IgD-negative memory B cell (primary cell): Measurements from ENCODE around the gene HNF4A. TPM values are rescaled to one million over a fixed set of nuclear protein-coding genes. Genes with fewer than 3 reads are reported as not detected.
"Not testable (repeated sequence)": the region's sequence is repeated elsewhere in the genome, so short reads cannot be mapped to it uniquely, and the experiment has no call there.

Source experiments
- H3K27ac Mint-ChIP-seq, 3 donors: one replicate each; pipeline ENCODE4 v1.8.0; 2020 to 2022; ENCODE audit warnings: mild to moderate bottlenecking in 3 of 3, mixed read lengths in 3 of 3, moderate library complexity in 1 of 3
- H3K27me3 Mint-ChIP-seq: one replicate; pipeline ENCODE4 v1.8.0; 2021; ENCODE audit warnings: mixed read lengths
- H3K36me3 Mint-ChIP-seq: one replicate; pipeline ENCODE4 v1.8.0; 2020; ENCODE audit warnings: mild to moderate bottlenecking, mixed read lengths
- H3K4me1 Mint-ChIP-seq, 3 donors: one replicate each; pipeline ENCODE4 v1.8.0; 2020 to 2022; ENCODE audit warnings: mixed read lengths in 3 of 3, mild to moderate bottlenecking in 1 of 3
- H3K4me3 Mint-ChIP-seq, 4 donors: one replicate each; pipeline ENCODE4 v1.8.0; 2020 to 2022; ENCODE audit warnings: mild to moderate bottlenecking in 4 of 4, mixed read lengths in 4 of 4, moderate library complexity in 3 of 4
- H3K9me3 Mint-ChIP-seq, 3 donors: one replicate each; pipeline ENCODE4 v1.8.0; 2020 to 2021; ENCODE audit warnings: mixed read lengths in 3 of 3, mild to moderate bottlenecking in 1 of 3
- polyA plus RNA-seq: library from polyadenylated mRNA; unstranded; fragments of 300-500 nt; fragmentation: Illumina TruSeq; gene quantifications from one replicate; pipeline ENCODE4 v1.2.3, GENCODE V29; 2021

The HNF4A gene
- polyA plus RNA-seq, 1 donor from 2014 or later, result not detected

DNA sequence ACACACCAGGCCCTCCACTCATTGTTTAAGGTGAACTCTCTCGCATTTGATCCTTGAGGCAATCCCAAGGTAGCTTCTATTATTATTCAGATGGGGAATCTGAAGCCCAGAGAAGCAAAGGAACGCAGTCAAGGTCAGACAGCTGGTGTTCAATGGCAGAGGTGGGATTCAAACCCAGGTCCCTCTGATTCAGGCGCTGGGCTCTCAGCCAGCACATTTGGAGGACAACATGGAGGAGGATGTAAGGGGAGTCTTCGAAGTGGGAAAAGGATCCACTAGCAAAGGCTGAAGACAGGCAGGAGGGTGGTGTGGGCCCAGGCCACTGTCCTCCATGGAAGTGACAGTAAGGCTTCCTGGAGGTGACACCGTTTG lies 106.3 kb downstream of the HNF4A start:
- peaks cover 0 to 1% (median 0%) of the 10 kb centered on the region in 3 donors for H3K9me3 Mint-ChIP-seq
- H3K36me3 Mint-ChIP-seq, result no peaks in the 10 kb centered on the region
- no peak overlapping the region for H3K27ac Mint-ChIP-seq
- H3K27me3 Mint-ChIP-seq, result peaks cover 5% of the 10 kb centered on the region
- no peak overlapping the region for H3K4me3 Mint-ChIP-seq
- H3K4me1 Mint-ChIP-seq, result no peaks in the 10 kb centered on the region

DNA sequence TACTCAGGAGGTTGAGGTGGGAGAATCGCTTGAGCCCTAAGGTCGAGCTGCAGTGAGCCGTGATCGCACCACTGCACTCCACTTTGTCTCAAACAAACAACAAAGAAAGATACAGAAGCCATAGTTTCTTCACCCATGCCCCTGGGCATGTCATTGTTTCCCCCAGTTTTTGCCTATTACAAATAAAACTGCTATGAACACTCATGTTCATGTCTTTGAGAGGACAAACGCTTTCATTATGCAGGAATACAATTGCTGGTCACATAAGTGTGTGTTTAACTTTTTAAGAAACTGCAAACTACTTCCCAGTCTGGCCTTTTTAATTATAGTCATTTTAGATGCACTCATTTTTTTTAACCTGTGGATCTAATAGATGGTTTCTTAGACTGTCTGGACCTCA lies 108.0 kb downstream of the HNF4A start:
- Mint-ChIP-seq H3K36me3 (no peaks in the 10 kb centered on the region), H3K27ac (no peak overlapping the region), H3K4me1 (no peaks in the 10 kb centered on the region), H3K27me3 (peaks cover 5% of the 10 kb centered on the region), H3K4me3 (no peak overlapping the region), H3K9me3 (peaks cover 0 to 1% (median 0%) of the 10 kb centered on the region in 3 donors)

DNA sequence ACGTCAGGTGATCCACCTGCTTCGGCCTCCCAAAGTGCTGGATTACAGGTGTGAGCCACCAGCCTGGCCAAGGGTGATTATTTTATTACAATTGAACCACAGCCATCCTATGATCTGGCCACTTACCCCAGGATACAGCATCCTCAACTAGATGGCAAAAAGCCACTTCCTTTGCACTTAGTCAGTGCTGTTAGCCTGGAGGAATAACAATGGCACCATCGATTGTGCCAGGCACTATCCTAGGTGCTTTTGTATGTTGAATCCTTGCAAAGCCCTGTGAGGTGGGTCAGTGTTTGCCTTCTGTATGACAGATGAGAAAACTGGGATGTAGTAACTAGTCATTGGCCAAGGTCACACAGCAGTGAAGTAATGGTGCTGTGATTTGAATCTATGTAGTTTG lies 109.0 kb downstream of the HNF4A start:
- H3K27me3 Mint-ChIP-seq, result peaks cover 5% of the 10 kb centered on the region
- no peaks in the 10 kb centered on the region for H3K4me1 Mint-ChIP-seq
- peaks cover 0 to 1% (median 1%) of the 10 kb centered on the region in 3 donors for H3K9me3 Mint-ChIP-seq
- H3K36me3 Mint-ChIP-seq, result no peaks in the 10 kb centered on the region
- H3K4me3 Mint-ChIP-seq, result no peak overlapping the region
- H3K27ac Mint-ChIP-seq, result no peak overlapping the region

DNA sequence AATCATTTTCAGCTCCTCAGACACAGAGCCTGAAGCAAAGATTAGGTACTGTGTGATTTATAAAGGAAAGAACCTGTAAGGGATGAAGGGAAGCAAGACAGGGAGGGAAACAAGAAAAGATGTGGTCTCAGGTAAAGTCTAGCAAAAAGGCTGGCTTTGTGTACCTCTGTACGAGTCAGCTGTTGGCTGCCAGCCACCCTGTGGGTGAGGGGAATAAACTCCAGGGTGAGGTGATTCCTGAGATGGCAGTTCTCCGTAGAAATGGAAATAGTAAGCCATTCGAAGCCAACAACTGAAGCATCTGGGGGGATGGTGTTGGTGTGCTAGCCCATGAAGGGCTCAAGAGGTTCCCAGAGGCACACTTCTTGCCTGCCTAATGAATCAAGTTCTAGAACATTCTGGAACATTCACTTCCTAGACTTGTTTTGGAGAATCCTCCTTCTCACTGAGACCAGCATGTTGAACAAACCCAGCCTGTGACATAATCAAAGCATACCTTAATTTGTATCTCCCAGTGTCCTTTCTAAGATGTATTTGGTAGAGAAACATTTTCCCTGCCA lies 109.6 kb downstream of the HNF4A start:
- Mint-ChIP-seq H3K4me3 (no peak overlapping the region), H3K9me3 (peaks cover 0 to 1% (median 1%) of the 10 kb centered on the region in 3 donors)

DNA sequence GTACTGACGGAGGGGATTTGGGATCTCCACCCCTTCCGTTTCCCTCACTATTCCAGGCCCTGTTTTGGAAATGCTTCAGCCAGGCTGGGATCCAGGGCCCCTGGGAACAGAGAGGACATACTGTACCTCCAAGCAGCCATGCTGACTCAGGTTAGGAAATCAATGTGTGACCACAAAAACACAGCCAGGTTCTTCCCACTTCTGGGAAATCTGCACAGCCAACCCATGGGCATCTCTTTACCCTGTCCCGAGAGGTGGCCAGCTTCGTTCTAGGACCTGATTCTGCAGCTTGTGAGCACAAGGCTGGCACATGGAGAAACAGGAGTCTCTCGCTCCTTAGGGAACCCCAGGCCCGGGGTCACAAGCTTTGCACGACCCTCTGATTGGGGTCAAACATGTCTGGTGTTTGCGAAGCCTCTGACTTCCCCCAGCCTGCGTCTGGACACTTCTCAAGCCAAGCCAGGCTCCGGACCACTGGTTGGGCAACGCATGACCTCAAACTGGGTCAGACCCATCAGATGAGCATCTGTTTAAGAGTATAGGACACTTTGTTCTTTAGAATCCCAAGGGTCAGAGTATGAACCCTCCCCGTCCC lies 111.9 kb downstream of the HNF4A start:
- H3K4me3 Mint-ChIP-seq, result no peak overlapping the region
- H3K27me3 Mint-ChIP-seq, result peaks cover 9% of the 10 kb centered on the region
- H3K36me3 Mint-ChIP-seq, result no peaks in the 10 kb centered on the region
- H3K9me3 Mint-ChIP-seq, result peaks cover 0 to 1% (median 0%) of the 10 kb centered on the region in 3 donors
- no peaks in the 10 kb centered on the region for H3K4me1 Mint-ChIP-seq
- H3K27ac Mint-ChIP-seq, result no peak overlapping the region

More for the DNA sequence above, 109.6 kb downstream of the HNF4A start:
- Mint-ChIP-seq H3K27me3 (peaks cover 5% of the 10 kb centered on the region), H3K27ac (no peak overlapping the region), H3K36me3 (no peaks in the 10 kb centered on the region), H3K4me1 (no peaks in the 10 kb centered on the region)

DNA sequence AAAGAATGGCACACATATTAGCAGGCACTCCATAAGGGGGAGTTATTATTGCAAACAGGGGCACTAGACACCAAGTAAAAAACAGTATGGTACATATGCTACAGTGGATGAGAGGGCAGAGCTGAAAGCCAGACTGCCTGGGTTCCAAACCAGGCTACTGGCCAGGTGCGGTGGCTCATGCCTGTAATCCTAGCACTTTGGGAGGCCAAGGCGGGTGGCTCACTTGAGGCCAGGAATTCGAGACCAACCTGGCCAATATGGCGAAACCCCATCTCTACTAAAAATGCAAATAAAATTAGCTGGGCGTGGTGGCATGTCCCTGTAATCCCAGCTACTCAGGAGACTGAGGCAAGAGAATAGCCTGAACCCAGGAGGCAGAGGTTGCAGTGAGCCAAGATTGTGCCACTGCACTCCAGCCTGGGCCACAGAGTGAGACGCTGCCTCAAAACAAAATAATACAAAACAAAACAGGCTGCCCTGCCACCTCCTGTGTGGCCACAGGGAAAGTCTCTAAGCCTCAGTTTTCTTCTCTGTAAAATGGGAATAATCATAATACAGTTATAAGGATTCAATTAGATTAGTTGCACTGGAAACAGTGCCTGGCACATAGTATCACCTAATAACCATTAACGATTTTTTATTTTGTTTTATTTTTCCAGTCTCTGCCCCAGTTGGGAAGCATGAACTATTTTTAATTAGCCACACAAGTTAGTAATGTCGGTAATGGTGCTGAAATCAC lies 112.7 kb downstream of the HNF4A start:
- Mint-ChIP-seq H3K4me3 (no peak overlapping the region), H3K27me3 (peaks cover 9% of the 10 kb centered on the region), H3K4me1 (no peaks in the 10 kb centered on the region), H3K27ac (no peak overlapping the region), H3K9me3 (peaks cover 0 to 1% (median 0%) of the 10 kb centered on the region in 3 donors), H3K36me3 (no peaks in the 10 kb centered on the region)

DNA sequence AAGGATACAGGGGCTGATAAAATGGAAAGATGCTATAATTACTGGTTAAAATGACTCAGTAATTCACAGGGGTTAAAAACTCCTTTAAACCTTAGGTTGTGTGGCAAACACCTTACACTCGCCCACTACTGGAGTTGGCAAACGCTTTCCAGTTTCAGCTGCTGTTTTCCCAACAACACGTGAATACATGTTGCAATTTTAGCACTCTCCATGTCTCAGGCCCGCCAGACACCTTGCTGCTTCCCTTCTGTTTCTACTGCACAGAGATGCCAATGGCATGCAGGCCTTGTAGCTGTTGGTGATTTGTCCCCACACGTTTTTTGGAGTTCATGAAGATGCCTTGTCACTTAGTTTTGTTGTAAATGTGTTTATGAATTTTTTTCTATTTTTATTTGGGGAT lies 114.8 kb downstream of the HNF4A start:
- Mint-ChIP-seq H3K9me3 (peaks cover 0 to 1% (median 0%) of the 10 kb centered on the region in 3 donors), H3K4me3 (no peak overlapping the region), H3K36me3 (no peaks in the 10 kb centered on the region), H3K27me3 (peaks cover 9% of the 10 kb centered on the region), H3K4me1 (peaks cover 2 to 4% (median 4%) of the 10 kb centered on the region in 3 donors), H3K27ac (no peak overlapping the region)

DNA sequence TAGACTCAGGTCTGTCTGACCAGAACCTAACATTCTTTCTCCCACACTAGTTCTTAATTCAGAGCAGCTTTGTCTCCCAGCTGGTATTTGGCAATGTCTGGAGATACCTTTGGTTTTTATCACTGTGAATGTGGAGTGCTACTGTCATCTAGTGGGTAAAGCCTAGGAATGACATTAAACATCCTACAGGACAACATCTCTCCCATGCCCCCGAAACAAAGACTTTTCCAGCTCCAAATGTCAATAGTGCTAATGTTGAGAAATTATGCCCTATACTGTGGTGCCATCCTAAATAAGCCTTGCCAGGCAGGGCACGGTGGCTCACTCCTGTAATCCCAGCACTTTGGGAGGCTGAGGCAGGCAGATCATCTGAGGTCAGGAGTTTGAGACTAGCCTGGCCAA lies 116.0 kb downstream of the HNF4A start:
- H3K27me3 Mint-ChIP-seq, result peaks cover 6% of the 10 kb centered on the region
- H3K27ac Mint-ChIP-seq, result no peak overlapping the region
- H3K4me1 Mint-ChIP-seq, result peaks cover 4 to 13% (median 12%) of the 10 kb centered on the region in 3 donors
- peak overlapping the region in 1 of 4 donors; percentile 50 for H3K4me3 Mint-ChIP-seq
- H3K9me3 Mint-ChIP-seq, result peaks cover 0 to 1% (median 0%) of the 10 kb centered on the region in 3 donors
- no peaks in the 10 kb centered on the region for H3K36me3 Mint-ChIP-seq

DNA sequence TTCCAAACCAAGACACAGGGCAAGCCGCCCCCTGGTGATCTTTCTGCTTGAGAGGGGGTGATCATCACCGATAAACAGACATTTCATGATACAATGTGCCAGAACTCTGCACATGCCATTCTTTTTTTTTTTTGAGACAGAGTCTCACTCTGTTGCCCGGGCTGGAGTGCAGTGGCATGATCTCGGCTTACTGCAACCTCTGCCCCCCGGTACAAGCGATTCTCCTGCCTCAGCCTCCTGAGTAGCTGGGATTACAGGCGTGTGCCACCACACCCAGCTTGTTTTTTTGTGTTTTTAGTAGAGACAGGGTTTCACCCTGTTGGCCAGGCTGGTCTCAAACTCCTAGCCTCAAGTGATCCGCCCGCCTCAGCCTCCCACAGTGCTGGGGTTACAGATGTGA lies 116.8 kb downstream of the HNF4A start:
- H3K9me3 Mint-ChIP-seq, H3K27ac Mint-ChIP-seq, H3K36me3 Mint-ChIP-seq, H3K27me3 Mint-ChIP-seq: not testable (repeated sequence)
- H3K4me1 Mint-ChIP-seq, result peaks cover 4 to 21% (median 20%) of the 10 kb centered on the region in 3 donors
- peak overlapping the region in 1 of 4 donors; percentile 50 for H3K4me3 Mint-ChIP-seq

DNA sequence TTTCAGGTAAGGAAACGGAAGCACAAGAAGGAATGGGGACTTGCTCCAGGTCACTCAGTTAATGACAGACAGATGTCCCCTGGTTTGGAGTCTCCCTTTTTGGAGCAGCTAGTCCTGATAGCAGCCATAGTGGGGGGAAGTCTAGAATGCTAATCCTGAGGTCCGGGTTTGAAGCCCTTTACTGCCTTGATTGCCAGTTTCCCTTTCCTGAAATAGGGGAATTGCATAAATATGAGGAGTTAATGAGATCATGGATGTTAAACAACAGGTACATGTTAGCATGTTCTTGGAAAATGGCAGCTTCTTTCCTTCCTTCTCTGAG lies 119.8 kb downstream of the HNF4A start:
- peaks cover 3% of the 10 kb centered on the region for H3K27me3 Mint-ChIP-seq
- H3K36me3 Mint-ChIP-seq, result no peaks in the 10 kb centered on the region
- peak overlapping the region; percentile 95 to 97 (median 97) for H3K27ac Mint-ChIP-seq
- H3K4me1 Mint-ChIP-seq, result peaks cover 15 to 38% (median 29%) of the 10 kb centered on the region in 3 donors
- no peaks in the 10 kb centered on the region for H3K9me3 Mint-ChIP-seq
- peak overlapping the region; percentile 94 to 97 (median 96) for H3K4me3 Mint-ChIP-seq

DNA sequence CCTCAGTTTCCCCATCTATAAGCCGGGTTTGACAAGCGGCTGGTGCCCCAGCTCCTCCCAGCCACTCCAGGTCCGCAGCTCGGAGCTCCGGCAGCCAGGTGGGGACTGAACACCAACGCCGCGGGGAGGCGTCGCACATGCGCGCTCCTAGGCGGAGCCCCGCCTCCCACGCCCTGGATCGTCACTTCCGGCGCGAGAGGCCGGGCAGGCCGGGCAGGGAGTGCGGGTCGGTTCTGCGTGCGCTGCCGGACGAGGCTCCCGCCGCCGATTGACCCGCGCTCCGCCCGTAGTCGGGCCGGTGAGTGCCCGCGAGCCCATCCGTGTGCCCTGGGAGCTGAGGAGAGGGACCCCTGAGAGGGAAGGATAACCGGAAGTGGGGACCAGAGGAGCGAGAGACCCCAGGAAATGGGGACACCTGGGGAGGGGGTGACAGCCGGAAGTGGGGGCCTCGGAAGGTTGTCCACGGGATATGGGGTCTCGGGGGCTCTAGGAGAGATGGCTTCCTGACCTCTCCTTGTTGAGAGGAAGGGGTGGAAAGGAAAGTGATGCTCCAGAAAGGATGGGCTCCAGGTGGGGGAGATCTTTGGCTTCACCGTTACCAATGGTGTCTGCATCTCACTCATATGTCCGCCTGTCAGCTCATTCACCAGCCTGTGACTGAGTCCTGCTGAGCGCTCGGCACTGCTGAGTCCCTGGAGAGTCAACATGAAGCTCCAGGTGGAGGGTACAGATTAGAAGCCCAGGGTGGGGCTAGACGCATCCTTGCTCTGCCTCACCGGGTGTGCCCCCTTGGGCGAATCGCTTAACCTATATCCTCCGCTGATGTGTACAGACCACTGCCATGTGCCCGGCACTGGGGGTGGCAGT lies 120.4 kb downstream of the HNF4A start, which contains the start of gene TTPAL:
Gene TTPAL (plus strand): TSS at position 181 of the 867 bp plus-strand sequence. CDS start 4,126 bp downstream, outside the sequence.
- peak within 1 kb of the TSS; percentile 95 to 97 (median 97) for H3K27ac Mint-ChIP-seq
- peaks cover 2% of the 10 kb centered on the region for H3K27me3 Mint-ChIP-seq
- no peaks in the 10 kb centered on the region for H3K9me3 Mint-ChIP-seq
- H3K36me3 Mint-ChIP-seq, result no peaks in the 10 kb centered on the region
- H3K4me1 Mint-ChIP-seq, result peaks cover 15 to 44% (median 30%) of the 10 kb centered on the region in 3 donors
- H3K4me3 Mint-ChIP-seq, result peak within 1 kb of the TSS; percentile 94 to 97 (median 96)

DNA sequence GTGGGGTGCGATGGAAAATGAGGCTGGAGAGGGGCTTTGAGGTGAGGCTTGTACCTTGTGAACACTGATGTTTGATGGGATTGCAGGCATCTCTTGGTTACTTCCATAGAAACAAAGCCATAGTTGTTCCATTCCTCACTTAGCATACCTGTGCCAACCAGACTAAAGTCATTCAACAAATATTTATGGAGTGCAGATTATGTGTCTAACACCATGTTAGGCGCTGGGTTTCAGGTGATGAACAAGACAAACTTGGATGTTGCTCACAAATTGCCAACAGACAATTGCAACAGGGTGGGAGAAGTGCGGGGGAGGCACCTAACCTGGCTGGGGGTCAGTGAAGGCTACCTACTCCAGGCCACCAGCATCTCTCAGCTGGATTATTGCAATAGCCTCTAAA lies 121.7 kb downstream of the HNF4A start:
- Mint-ChIP-seq H3K27me3 (no peaks in the 10 kb centered on the region), H3K9me3 (no peaks in the 10 kb centered on the region), H3K36me3 (no peaks in the 10 kb centered on the region), H3K4me1 (peaks cover 15 to 44% (median 30%) of the 10 kb centered on the region in 3 donors), H3K27ac (peak overlapping the region in 1 of 3 donors; percentile 95), H3K4me3 (peak overlapping the region in 1 of 4 donors; percentile 95)

DNA sequence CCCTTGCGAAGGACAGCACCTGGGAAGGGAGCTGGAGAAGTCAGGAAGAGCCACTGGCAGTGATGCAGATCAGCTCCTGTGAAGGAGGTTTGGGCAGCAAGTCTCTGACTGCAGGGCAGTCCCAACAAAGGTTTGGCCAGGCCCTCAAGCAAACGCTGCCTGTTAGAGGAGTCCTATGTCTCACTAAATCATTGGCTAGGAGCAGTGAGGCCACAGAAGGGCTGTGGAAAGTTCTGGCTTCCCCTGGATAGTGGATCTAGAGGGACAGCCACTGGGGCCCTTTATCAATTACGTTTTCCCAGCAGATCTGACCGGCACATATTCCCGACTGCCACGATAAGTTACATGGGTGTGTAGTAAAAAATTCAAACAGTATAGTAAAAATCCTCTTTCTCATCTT lies 122.7 kb downstream of the HNF4A start:
- Mint-ChIP-seq H3K9me3 (no peaks in the 10 kb centered on the region), H3K27me3 (no peaks in the 10 kb centered on the region), H3K36me3 (no peaks in the 10 kb centered on the region), H3K4me3 (peak overlapping the region in 2 of 4 donors; percentile 5 to 52), H3K27ac (peak overlapping the region in 1 of 3 donors; percentile 25), H3K4me1 (peaks cover 15 to 44% (median 30%) of the 10 kb centered on the region in 3 donors)

DNA sequence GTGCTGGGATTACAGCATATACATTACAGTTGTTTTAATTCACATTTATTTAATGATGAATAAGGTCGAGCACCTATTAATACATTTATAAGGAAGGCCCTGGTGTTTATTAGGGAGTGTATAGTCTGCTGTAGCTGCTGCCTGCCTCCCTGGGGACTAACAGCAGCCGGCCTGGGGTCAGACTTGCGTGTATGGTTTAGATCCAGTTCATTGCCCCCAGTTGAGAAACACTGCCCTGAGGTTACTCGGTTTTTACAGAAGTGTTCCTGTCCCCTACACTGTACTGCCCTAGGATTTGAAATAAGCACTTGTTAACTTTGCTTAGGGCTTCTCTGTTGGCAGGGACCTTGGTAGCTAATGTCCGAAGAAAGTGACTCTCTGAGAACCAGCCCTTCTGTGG lies 124.1 kb downstream of the HNF4A start:
- Mint-ChIP-seq H3K9me3 (no peaks in the 10 kb centered on the region), H3K4me1 (peaks cover 15 to 44% (median 30%) of the 10 kb centered on the region in 3 donors), H3K36me3 (no peaks in the 10 kb centered on the region), H3K27ac (no peak overlapping the region), H3K27me3 (no peaks in the 10 kb centered on the region), H3K4me3 (peak overlapping the region in 1 of 4 donors; percentile 54)
